ENCODE data around the gene CTBP2. TPM values are rescaled to one million over a fixed set of nuclear protein-coding genes. Genes with fewer than 3 reads are reported as not detected.
"Not testable (repeated sequence)": the region's sequence is repeated elsewhere in the genome, so short reads cannot be mapped to it uniquely, and the experiment has no call there.

The CTBP2 gene
- polyA plus RNA-seq, 4 donors: 88.3 to 90.6 (median 90.0) TPM

GRCh38 chr10:124993345-124993708 lies 167.0 kb downstream of the CTBP2 start:
- no peak for DNase-seq (ENCODE audit: low read depth in 4 of 4, low spot score in 3 of 4)

GRCh38 chr10:124992462-124993344 lies 167.7 kb downstream of the CTBP2 start:
- DNase-seq (ENCODE audit: low read depth in 4 of 4, low spot score in 3 of 4): peak in 2 of 4 donors; percentile 31 to 47

GRCh38 chr10:124991835-124992234 lies 168.5 kb downstream of the CTBP2 start:
- no peak for DNase-seq (ENCODE audit: low read depth in 4 of 4, low spot score in 3 of 4)

GRCh38 chr10:124990671-124991625 lies 169.4 kb downstream of the CTBP2 start:
- no peak for DNase-seq (ENCODE audit: low read depth in 4 of 4, low spot score in 3 of 4)

- DNase-seq (ENCODE audit: low read depth in 4 of 4, low spot score in 3 of 4): no peak
Observed at GRCh38 chr10:124989526-124989925, 170.8 kb downstream of the CTBP2 start.

- DNase-seq (ENCODE audit: low read depth in 4 of 4, low spot score in 3 of 4): not testable (repeated sequence)
Observed at GRCh38 chr10:124988753-124989152, 171.6 kb downstream of the CTBP2 start.

- no peak for DNase-seq (ENCODE audit: low read depth in 4 of 4, low spot score in 3 of 4)
Observed at GRCh38 chr10:124987788-124988187, 172.6 kb downstream of the CTBP2 start.

GRCh38 chr10:124985162-124985561 lies 175.2 kb downstream of the CTBP2 start:
- no peak for DNase-seq (ENCODE audit: low read depth in 4 of 4, low spot score in 3 of 4)

- no peak for DNase-seq (ENCODE audit: low read depth in 4 of 4, low spot score in 3 of 4)
Observed at GRCh38 chr10:124984376-124984775, 176.0 kb downstream of the CTBP2 start.

GRCh38 chr10:124983321-124983720 lies 177.0 kb downstream of the CTBP2 start:
- no peak for DNase-seq (ENCODE audit: low read depth in 4 of 4, low spot score in 3 of 4)

- DNase-seq (ENCODE audit: low read depth in 4 of 4, low spot score in 3 of 4): no peak
Observed at GRCh38 chr10:124978376-124978725, 182.0 kb downstream of the CTBP2 start.

GRCh38 chr10:124977648-124978375 lies 182.6 kb downstream of the CTBP2 start:
- DNase-seq (ENCODE audit: low read depth in 4 of 4, low spot score in 3 of 4): no peak

- no peak for DNase-seq (ENCODE audit: low read depth in 4 of 4, low spot score in 3 of 4)
Observed at GRCh38 chr10:124977161-124977560, 183.2 kb downstream of the CTBP2 start.

- no peak for DNase-seq (ENCODE audit: low read depth in 4 of 4, low spot score in 3 of 4)
Observed at GRCh38 chr10:124975977-124976514, 184.3 kb downstream of the CTBP2 start.

- no peak for DNase-seq (ENCODE audit: low read depth in 4 of 4, low spot score in 3 of 4)
Observed at GRCh38 chr10:124974131-124974530, 186.2 kb downstream of the CTBP2 start.

- no peak for DNase-seq (ENCODE audit: low read depth in 4 of 4, low spot score in 3 of 4)
Observed at GRCh38 chr10:124972637-124973036, 187.7 kb downstream of the CTBP2 start.

GRCh38 chr10:124971276-124971675 lies 189.1 kb downstream of the CTBP2 start:
- DNase-seq (ENCODE audit: low read depth in 4 of 4, low spot score in 3 of 4): no peak

- no peak for DNase-seq (ENCODE audit: low read depth in 4 of 4, low spot score in 3 of 4)
Observed at GRCh38 chr10:124967255-124967654, 193.1 kb downstream of the CTBP2 start.

GRCh38 chr10:124966008-124966407 lies 194.4 kb downstream of the CTBP2 start:
- no peak for DNase-seq (ENCODE audit: low read depth in 4 of 4, low spot score in 3 of 4)
